HEK293 (cell line): ENCODE measurements around the gene SCN10A.

ENCODE experiments used
- CTCF ChIA-PET: fragments of 350-600 bp; formaldehyde crosslinking; extraction: SDS; loops from one replicate; lab custom pipeline; 2021; ENCODE audit warnings: antibody characterized with exemption; lab: Yijun Ruan, JAX
- POLR2A ChIA-PET: fragments of 300-600 bp; formaldehyde crosslinking; extraction: SDS; loops from one replicate; lab custom pipeline; 2020; ENCODE audit warnings: antibody characterized with exemption, inconsistent platforms; lab: Yijun Ruan, JAX
- H3K27ac ChIP-seq: fragments of 200-500 bp; sonication (Bioruptor generic); 2 replicates; pipeline ENCODE4 v1.5.1; 2014; ENCODE audit warnings: low read depth, low read length, control low read depth, inconsistent platforms; ENCODE audit errors: extremely low read depth
- H3K36me3 ChIP-seq, 2 experiments: fragments of 200-500 bp in 1 of 2; sonication (Bioruptor generic) in 1 of 2; 1 replicate in 1 of 2; 2 replicates in 1 of 2; pipeline ENCODE4 v1.5.1; 2014 to 2017; ENCODE audit warnings: inconsistent platforms in 2 of 2, low read length in 2 of 2; ENCODE audit not compliant: control insufficient read depth in 2 of 2, insufficient read depth in 1 of 2
- H3K4me1 ChIP-seq: fragments of 200-500 bp; sonication (Bioruptor generic); 2 replicates; pipeline ENCODE4 v1.5.1; 2014; ENCODE audit warnings: mild to moderate bottlenecking, low read length, inconsistent platforms; ENCODE audit not compliant: control insufficient read depth, insufficient read depth
- H3K4me3 ChIP-seq: 2 replicates; pipeline ENCODE4 v1.5.1; 2011; ENCODE audit warnings: low read depth, mild to moderate bottlenecking, control low read depth, low read length, moderate library complexity
- H3K9me3 ChIP-seq: fragments of 200-500 bp; sonication (Bioruptor generic); 2 replicates; pipeline ENCODE4 v1.5.1; 2014; ENCODE audit warnings: low read depth, low read length, inconsistent platforms; ENCODE audit not compliant: control insufficient read depth, insufficient read depth
- KLF16 ChIP-seq: fragments of 450-650 bp; formaldehyde crosslinking; IDR thresholded peaks from 2 replicates; pipeline ENCODE4 v1.5.1; 2017; ENCODE audit warnings: missing biosample characterization, missing genetic modification characterization
- PRDM10 ChIP-seq: fragments of 450-650 bp; formaldehyde crosslinking; IDR thresholded peaks from 2 replicates; pipeline ENCODE4 v1.5.1; 2016; ENCODE audit warnings: missing biosample characterization, missing genetic modification characterization
- PRDM6 ChIP-seq: fragments of 450-650 bp; formaldehyde crosslinking; IDR thresholded peaks from 2 replicates; pipeline ENCODE4 v1.5.1; 2017; ENCODE audit warnings: missing biosample characterization, missing genetic modification characterization
- REST ChIP-seq: fragments of 450-650 bp; formaldehyde crosslinking; IDR thresholded peaks from 2 replicates; pipeline ENCODE4 v1.5.1; 2016; ENCODE audit warnings: missing biosample characterization, missing genetic modification characterization
- TCF7L2 ChIP-seq: IDR thresholded peaks from 2 replicates; pipeline ENCODE4 v1.6.1; 2011; ENCODE audit warnings: low read depth, mild to moderate bottlenecking, inconsistent platforms, low read length, moderate library complexity, borderline replicate concordance
- ZBTB10 ChIP-seq: fragments of 450-650 bp; formaldehyde crosslinking; IDR thresholded peaks from 2 replicates; pipeline ENCODE4 v1.5.1; 2016; ENCODE audit warnings: missing biosample characterization, missing genetic modification characterization
- ZBTB26 ChIP-seq: fragments of 450-650 bp; formaldehyde crosslinking; optimal IDR thresholded peaks from 2 replicates; pipeline ENCODE3; 2016; ENCODE audit warnings: missing biosample characterization, mild to moderate bottlenecking, missing genetic modification characterization
- ZNF140 ChIP-seq: fragments of 450-650 bp; formaldehyde crosslinking; IDR thresholded peaks from 2 replicates; pipeline ENCODE4 v1.5.1; 2016; ENCODE audit warnings: missing biosample characterization, missing genetic modification characterization
- ZNF146 ChIP-seq: fragments of 450-650 bp; formaldehyde crosslinking; IDR thresholded peaks from 2 replicates; pipeline ENCODE4 v1.5.1; 2016; ENCODE audit warnings: missing biosample characterization, missing genetic modification characterization
- ZNF18 ChIP-seq: fragments of 450-650 bp; formaldehyde crosslinking; IDR thresholded peaks from 2 replicates; pipeline ENCODE4 v1.5.1; 2016; ENCODE audit warnings: missing biosample characterization, missing genetic modification characterization
- ZNF211 ChIP-seq: fragments of 450-650 bp; formaldehyde crosslinking; IDR thresholded peaks from 2 replicates; pipeline ENCODE4 v1.5.1; 2016; ENCODE audit warnings: low read depth, missing biosample characterization, missing genetic modification characterization
- ZNF274 ChIP-seq, 2 experiments: fragments of 200-500 bp in 1 of 2; fragments of 450-650 bp in 1 of 2; sonication (Bioruptor generic) in 1 of 2; formaldehyde crosslinking in 1 of 2; IDR thresholded peaks; 2 replicates each; pipeline versions ENCODE4 v1.5.1 to v1.6.1; 2014 to 2016; ENCODE audit warnings: borderline replicate concordance in 1 of 2, inconsistent platforms in 1 of 2, low read length in 1 of 2, missing biosample characterization in 1 of 2, missing genetic modification characterization in 1 of 2
- ZNF398 ChIP-seq: fragments of 450-650 bp; formaldehyde crosslinking; IDR thresholded peaks from 2 replicates; pipeline ENCODE4 v1.5.1; 2017; ENCODE audit warnings: missing biosample characterization, missing genetic modification characterization
- ZNF514 ChIP-seq: fragments of 450-650 bp; formaldehyde crosslinking; IDR thresholded peaks from 2 replicates; pipeline ENCODE4 v1.5.1; 2016; ENCODE audit warnings: missing biosample characterization, missing genetic modification characterization
- ZNF530 ChIP-seq: fragments of 450-650 bp; formaldehyde crosslinking; IDR thresholded peaks from 2 replicates; pipeline ENCODE4 v1.5.1; 2016; ENCODE audit warnings: low read depth, missing biosample characterization, missing genetic modification characterization
- ZNF560 ChIP-seq: fragments of 450-650 bp; formaldehyde crosslinking; IDR thresholded peaks from 2 replicates; pipeline ENCODE4 v1.5.1; 2017; ENCODE audit warnings: missing biosample characterization, missing genetic modification characterization, borderline replicate concordance
- ZNF791 ChIP-seq: fragments of 450-650 bp; formaldehyde crosslinking; IDR thresholded peaks from 2 replicates; pipeline ENCODE4 v1.5.1; 2016; ENCODE audit warnings: missing biosample characterization, missing genetic modification characterization
- ZNF830 ChIP-seq: fragments of 450-650 bp; IDR thresholded peaks from 2 replicates; pipeline ENCODE4 v1.5.0; 2018; ENCODE audit warnings: missing biosample characterization, missing genetic modification characterization, low read depth, mild to moderate bottlenecking, moderate library complexity
- ZXDB ChIP-seq: fragments of 450-650 bp; formaldehyde crosslinking; IDR thresholded peaks from 2 replicates; pipeline ENCODE4 v1.5.1; 2016; ENCODE audit warnings: missing biosample characterization, missing genetic modification characterization

SCN10A gene

GRCh38 chr3:38758557-38758956, 57.5 kb downstream of the SCN10A start (continued):
- TF ChIP-seq ZNF274 (IDR thresholded peaks at IDR 0.05; ENCODE audit: low read length) (no peak), ZNF274 (tag by site-specific recombination; IDR thresholded peaks at IDR 0.05; ENCODE audit: borderline replicate concordance) (no peak), KLF16 (tag by site-specific recombination) (no peak), ZNF530 (tag by site-specific recombination) (no peak), PRDM6 (tag by site-specific recombination) (no peak), ZNF146 (tag by site-specific recombination) (no peak)

- Histone ChIP-seq H3K4me1 (no peaks in the 10 kb centered on the region), H3K36me3 (no peaks in the 10 kb centered on the region), H3K4me3 (no peak overlapping the region), H3K9me3 (no peaks in the 10 kb centered on the region), H3K27ac (no peak overlapping the region)
- CTCF ChIA-PET, result no interaction called here
- POLR2A ChIA-PET, result no interaction called here
- TF ChIP-seq ZXDB (tag by site-specific recombination), result no peak
- no peak for TF ChIP-seq ZNF830 (tag by site-specific recombination)
- TF ChIP-seq ZNF514, result no peak
- no peak for TF ChIP-seq ZNF398
- TF ChIP-seq ZNF560, result no peak
- no peak for TF ChIP-seq ZNF211
- no peak for TF ChIP-seq ZBTB10 (tag by site-specific recombination)
- no peak for TF ChIP-seq ZBTB26 (tag by site-specific recombination)
- TF ChIP-seq PRDM10 (tag by site-specific recombination), result no peak
- no peak for TF ChIP-seq ZNF18
- TF ChIP-seq ZNF791 (tag by site-specific recombination), result no peak
- TF ChIP-seq REST (tag by site-specific recombination), result no peak
- no peak for TF ChIP-seq ZNF140
- no peak for TF ChIP-seq TCF7L2
Observed at GRCh38 chr3:38757721-38758120, 58.3 kb downstream of the SCN10A start.
